MM.1S (cell line): Measurements from ENCODE around the gene TMPRSS3.

Source experiments
- EZH2 ChIP-seq: fragments of 300-600 bp; sonication (generic); optimal IDR thresholded peaks from 2 replicates; pipeline ENCODE3; 2017; ENCODE audit warnings: low read depth, mild to moderate bottlenecking, antibody characterized with exemption, low read length, mixed read lengths
- TF ChIP-seq, protein P1 (sequence below): fragments of 300-600 bp; sonication (generic); IDR thresholded peaks from 2 replicates; pipeline ENCODE4 v1.5.1; 2016; ENCODE audit warnings: antibody characterized with exemption, low read length, mixed read lengths

DNA sequence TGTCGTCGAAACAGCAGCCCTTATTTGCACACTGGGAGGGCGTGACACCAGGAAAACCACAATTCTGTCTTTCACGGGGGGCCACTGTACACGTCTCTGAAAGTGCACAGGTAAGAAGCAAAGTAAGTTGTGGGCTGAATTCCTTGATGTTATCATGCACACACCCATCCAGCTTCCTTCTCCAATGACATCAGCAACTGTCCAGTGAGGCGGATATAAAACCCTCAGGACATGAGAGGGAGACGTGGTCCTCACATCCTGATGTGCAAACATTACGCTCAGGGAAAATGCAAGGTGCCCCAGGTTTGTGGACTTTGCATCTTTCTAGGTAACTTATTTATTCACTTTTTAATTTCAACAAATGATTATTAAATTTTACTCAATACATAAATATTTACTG is 32.5 kb downstream of the TMPRSS3 start:
- no peak for TF ChIP-seq EZH2
- TF ChIP-seq, protein P1, sequence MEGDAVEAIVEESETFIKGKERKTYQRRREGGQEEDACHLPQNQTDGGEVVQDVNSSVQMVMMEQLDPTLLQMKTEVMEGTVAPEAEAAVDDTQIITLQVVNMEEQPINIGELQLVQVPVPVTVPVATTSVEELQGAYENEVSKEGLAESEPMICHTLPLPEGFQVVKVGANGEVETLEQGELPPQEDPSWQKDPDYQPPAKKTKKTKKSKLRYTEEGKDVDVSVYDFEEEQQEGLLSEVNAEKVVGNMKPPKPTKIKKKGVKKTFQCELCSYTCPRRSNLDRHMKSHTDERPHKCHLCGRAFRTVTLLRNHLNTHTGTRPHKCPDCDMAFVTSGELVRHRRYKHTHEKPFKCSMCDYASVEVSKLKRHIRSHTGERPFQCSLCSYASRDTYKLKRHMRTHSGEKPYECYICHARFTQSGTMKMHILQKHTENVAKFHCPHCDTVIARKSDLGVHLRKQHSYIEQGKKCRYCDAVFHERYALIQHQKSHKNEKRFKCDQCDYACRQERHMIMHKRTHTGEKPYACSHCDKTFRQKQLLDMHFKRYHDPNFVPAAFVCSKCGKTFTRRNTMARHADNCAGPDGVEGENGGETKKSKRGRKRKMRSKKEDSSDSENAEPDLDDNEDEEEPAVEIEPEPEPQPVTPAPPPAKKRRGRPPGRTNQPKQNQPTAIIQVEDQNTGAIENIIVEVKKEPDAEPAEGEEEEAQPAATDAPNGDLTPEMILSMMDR = no peak
